ENCODE data around the gene ASB8. TPM values are rescaled to one million over a fixed set of nuclear protein-coding genes. Genes with fewer than 3 reads are reported as not detected.
"Not testable (repeated sequence)": the region's sequence is repeated elsewhere in the genome, so short reads cannot be mapped to it uniquely, and the experiment has no call there.

ASB8 gene
- polyA plus RNA-seq, 10 donors: 29.9 to 69.6 (median 49.9) TPM

- no peak for DNase-seq
These were observed 13.4 kb downstream of the ASB8 start for GRCh38 chr12:48143898-48144297.

GRCh38 chr12:48142818-48143674, 14.3 kb downstream of the ASB8 start:
- DNase-seq: no peak

- no peak for DNase-seq
These were observed 22.3 kb downstream of the ASB8 start for GRCh38 chr12:48135027-48135426.

GRCh38 chr12:48132826-48133225, 24.5 kb downstream of the ASB8 start:
- no peak for DNase-seq

GRCh38 chr12:48131517-48131916, 25.8 kb downstream of the ASB8 start:
- no peak for DNase-seq

- no peak for DNase-seq
These were observed 27.9 kb downstream of the ASB8 start for GRCh38 chr12:48129376-48129775.

- no peak for DNase-seq
These were observed 28.5 kb downstream of the ASB8 start for GRCh38 chr12:48128800-48129199.

GRCh38 chr12:48126953-48127630, 30.2 kb downstream of the ASB8 start:
- DNase-seq: no peak

GRCh38 chr12:48125985-48126384, 31.3 kb downstream of the ASB8 start:
- DNase-seq: peak; percentile 30 to 67 (median 42)

- DNase-seq: not testable (repeated sequence)
These were observed 31.8 kb downstream of the ASB8 start for GRCh38 chr12:48125542-48125941.

GRCh38 chr12:48123169-48123568, 34.1 kb downstream of the ASB8 start:
- no peak for DNase-seq

GRCh38 chr12:48122065-48122834, 35.1 kb downstream of the ASB8 start:
- DNase-seq: no peak

- DNase-seq: no peak
These were observed 35.8 kb downstream of the ASB8 start for GRCh38 chr12:48121522-48121921.

GRCh38 chr12:48119834-48120195, 37.5 kb downstream of the ASB8 start:
- peak in 1 of 3 donors; percentile 20 for DNase-seq

- peak; percentile 90 to 95 (median 90) for DNase-seq
These were observed 38.1 kb downstream of the ASB8 start, which contains the start of gene PFKM for GRCh38 chr12:48119078-48119833. Gene PFKM, plus strand, starts transcription at chr12:48119364. Its CDS starts 3,411 bp downstream, at chr12:48122775.

GRCh38 chr12:48118284-48118871, 38.9 kb downstream of the ASB8 start:
- DNase-seq: peak in 1 of 3 donors; percentile 29

- no peak for DNase-seq
These were observed 41.4 kb downstream of the ASB8 start for GRCh38 chr12:48115957-48116356.

- DNase-seq: not testable (repeated sequence)
These were observed 46.0 kb downstream of the ASB8 start for GRCh38 chr12:48111312-48111693.

- no peak for DNase-seq
These were observed 46.5 kb downstream of the ASB8 start for GRCh38 chr12:48110691-48111311.

GRCh38 chr12:48109424-48109823, 47.9 kb downstream of the ASB8 start:
- DNase-seq: no peak
